ENCODE results near the gene KHNYN.
A peak's percentile ranks its signal among the peaks of the same experiment; 100 is the strongest.

KHNYN gene

DNA sequence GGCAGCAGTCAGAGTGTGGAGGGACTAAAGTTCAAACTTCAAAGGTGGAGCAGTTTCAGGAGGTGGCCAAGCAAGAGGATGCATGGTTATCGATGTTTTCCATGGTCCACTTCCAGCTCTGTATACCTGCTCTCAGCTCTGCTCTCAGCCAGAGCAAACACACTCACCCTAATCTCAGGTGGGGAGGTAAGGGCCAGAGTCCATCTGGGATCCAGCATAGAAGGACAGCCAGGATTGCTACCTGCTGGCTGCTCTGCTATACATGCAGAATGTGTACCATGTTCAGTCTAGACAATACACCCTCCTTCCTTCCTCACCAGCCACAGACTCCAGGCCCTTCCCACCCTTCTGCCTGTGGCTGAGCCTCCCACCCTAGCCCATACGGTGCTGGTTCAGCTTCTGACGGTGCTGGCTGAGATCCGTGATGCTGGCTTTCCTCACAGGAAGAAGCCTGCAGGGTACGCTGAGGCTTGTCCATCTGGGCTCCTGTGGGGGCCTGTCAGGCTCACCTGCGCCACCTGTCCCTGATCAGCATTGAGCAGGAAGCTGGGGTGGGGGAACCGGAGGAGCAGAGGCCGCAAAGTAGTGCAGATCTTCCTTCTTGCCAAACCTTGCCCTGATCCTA lies 2.7 kb upstream of the KHNYN start:
- H3K36me3 ChIP-seq (ENCODE audit: control insufficient read depth in 1 of 2, insufficient read depth in 2 of 2, low read length in 2 of 2): peaks cover 0 to under 1% of the 10 kb centered on the region in 2 donors
- H3K9me3 ChIP-seq (ENCODE audit: control insufficient read depth in 1 of 2, low read length in 2 of 2): no peaks in the 10 kb centered on the region
- peak overlapping the region; percentile 32 for H3K27ac ChIP-seq (ENCODE audit: low read length)
- H3K27me3 ChIP-seq (ENCODE audit: low read depth, low read length): no peaks in the 10 kb centered on the region
- H3K4me1 ChIP-seq (ENCODE audit: control insufficient read depth in 1 of 2, insufficient read depth in 2 of 2, low read length in 2 of 2): peaks cover 16 to 18% of the 10 kb centered on the region in 2 donors
- H3K4me3 ChIP-seq (ENCODE audit: low read depth in 1 of 2, low read length in 2 of 2): no peak overlapping the region

DNA sequence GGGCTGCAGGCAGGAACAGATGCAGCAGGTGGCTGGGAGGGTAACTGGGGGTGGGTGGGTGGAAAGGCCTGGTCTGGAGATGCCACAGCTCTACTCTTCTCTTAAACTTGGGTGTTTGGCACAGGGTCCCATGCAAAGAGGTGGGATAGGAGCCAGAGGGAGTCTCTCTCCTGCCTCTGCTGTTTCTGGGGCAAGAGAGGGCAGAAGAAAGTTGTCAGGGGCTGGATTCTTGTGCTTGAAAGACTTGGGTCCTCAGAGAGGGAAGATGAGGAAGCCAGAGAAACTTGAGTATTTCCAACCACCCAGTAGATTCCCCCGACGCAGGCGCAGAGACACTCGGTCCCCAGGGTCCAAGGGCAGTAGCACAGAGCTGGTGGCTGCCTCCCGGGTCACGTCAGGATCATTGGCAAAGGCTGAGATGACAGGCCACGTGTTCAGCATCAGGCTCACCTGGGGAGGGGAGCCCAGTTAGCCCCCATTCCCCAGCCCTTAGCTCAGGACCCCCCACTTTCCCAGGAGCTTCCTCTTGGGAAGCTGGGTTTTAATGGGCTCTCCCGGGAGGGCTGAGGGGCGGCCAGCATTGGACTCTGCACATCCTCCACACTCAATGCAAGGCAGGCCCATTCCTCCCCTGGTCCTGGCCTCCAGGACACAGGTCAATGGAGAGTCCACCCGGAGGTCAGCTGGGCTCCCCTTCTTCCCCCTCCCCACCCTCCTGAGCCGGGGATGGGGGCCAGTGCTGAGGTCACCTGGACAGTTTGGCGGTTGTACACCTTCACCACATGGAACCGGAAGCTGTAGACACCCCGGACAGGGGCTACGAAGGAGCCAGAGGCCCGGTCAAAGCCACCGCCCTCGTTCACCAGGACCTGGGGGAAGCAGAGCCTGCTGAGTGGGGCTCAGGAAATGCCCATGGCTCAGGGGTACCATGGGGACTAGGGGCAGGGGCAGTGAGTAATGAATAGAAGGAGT lies 1.9 kb upstream of the KHNYN start:
- peaks cover 19 to 22% of the 10 kb centered on the region in 2 donors for H3K4me1 ChIP-seq (ENCODE audit: control insufficient read depth in 1 of 2, insufficient read depth in 2 of 2, low read length in 2 of 2)
- peak overlapping the region; percentile 32 for H3K27ac ChIP-seq (ENCODE audit: low read length)

DNA sequence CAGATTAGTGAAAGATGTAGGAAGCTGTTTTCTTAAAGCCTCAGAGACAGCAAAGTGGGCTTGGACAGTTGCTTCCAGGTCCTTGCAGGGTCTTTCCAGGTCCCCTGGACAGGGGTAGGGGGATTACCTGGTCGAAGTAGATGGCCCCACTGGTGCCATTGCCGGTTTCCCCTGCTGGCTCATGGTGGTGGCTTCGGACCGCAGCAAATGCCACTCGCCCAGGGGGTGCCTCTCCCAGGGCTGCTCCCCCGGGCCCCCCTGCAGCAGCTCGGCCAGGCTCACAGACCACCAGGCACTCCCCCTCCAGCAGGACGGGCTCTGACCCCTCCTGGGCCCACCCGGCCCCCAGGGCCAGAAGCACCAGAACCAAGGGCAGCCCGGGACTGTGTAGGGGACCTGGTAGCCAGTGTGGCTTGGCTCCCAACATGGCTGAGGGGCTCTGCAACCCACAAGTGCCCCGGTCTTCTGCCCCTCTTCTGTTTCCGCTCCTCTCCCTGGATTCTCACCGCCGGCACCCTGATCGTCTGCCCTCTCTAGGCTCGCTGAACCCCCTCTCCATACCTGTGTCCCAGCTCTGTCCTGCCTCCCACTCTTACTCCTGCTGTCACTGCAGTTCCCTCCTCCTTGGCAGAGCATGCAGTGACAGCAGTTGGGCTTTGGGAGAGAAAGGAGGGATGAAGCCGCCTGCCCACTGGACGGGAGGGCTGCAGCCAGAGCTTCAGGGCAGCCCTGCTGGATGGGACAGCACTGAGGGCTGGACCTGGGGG lies 943 bp upstream of the KHNYN start:
- Histone ChIP-seq H3K36me3 (ENCODE audit: control insufficient read depth in 1 of 2, insufficient read depth in 2 of 2, low read length in 2 of 2) (peaks cover 14 to 17% of the 10 kb centered on the region in 2 donors), H3K4me1 (ENCODE audit: control insufficient read depth in 1 of 2, insufficient read depth in 2 of 2, low read length in 2 of 2) (peaks cover 22 to 26% of the 10 kb centered on the region in 2 donors), H3K27me3 (ENCODE audit: low read depth, low read length) (no peaks in the 10 kb centered on the region), H3K4me3 (ENCODE audit: low read depth in 1 of 2, low read length in 2 of 2) (peak overlapping the region; percentile 55 to 89), H3K9me3 (ENCODE audit: control insufficient read depth in 1 of 2, low read length in 2 of 2) (no peaks in the 10 kb centered on the region), H3K27ac (ENCODE audit: low read length) (peak overlapping the region; percentile 91)

More for the DNA sequence above, 1.9 kb upstream of the KHNYN start:
- H3K27me3 ChIP-seq (ENCODE audit: low read depth, low read length): no peaks in the 10 kb centered on the region
- no peaks in the 10 kb centered on the region for H3K9me3 ChIP-seq (ENCODE audit: control insufficient read depth in 1 of 2, low read length in 2 of 2)
- peaks cover 5 to 8% of the 10 kb centered on the region in 2 donors for H3K36me3 ChIP-seq (ENCODE audit: control insufficient read depth in 1 of 2, insufficient read depth in 2 of 2, low read length in 2 of 2)
- H3K4me3 ChIP-seq (ENCODE audit: low read depth in 1 of 2, low read length in 2 of 2): no peak overlapping the region

DNA sequence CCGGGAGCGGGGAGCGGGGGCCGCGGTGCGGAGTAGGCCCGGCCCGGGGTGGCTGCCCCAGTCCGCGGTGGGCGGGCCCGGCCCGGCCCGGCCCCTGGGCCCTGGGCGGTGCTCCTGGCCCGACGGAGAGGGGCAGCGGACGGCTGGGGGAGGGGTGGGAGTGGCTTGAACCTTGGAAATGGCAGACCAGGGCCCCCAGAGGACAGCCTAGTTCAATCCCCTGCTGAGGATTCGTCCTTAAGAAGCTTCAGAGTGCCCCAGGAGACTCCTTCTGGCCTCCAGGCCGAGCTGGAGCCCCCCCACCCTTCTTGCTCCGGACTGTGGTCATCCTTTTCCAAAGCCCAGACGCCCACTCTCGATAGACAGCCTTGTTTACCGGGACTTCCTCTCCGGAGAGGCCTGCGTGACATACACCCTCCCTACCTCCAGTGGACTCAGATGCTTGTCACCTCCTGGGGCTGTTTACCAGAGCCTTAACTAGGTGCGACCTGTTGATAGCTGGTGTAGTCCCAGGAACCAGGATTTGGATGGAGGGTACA lies 458 bp downstream of the KHNYN start:
- Histone ChIP-seq H3K27me3 (ENCODE audit: low read depth, low read length) (no peaks in the 10 kb centered on the region), H3K9me3 (ENCODE audit: control insufficient read depth in 1 of 2, low read length in 2 of 2) (no peaks in the 10 kb centered on the region), H3K4me1 (ENCODE audit: control insufficient read depth in 1 of 2, insufficient read depth in 2 of 2, low read length in 2 of 2) (peaks cover 20 to 26% of the 10 kb centered on the region in 2 donors), H3K4me3 (ENCODE audit: low read depth in 1 of 2, low read length in 2 of 2) (peak overlapping the region; percentile 89 to 91), H3K27ac (ENCODE audit: low read length) (peak overlapping the region; percentile 99), H3K36me3 (ENCODE audit: control insufficient read depth in 1 of 2, insufficient read depth in 2 of 2, low read length in 2 of 2) (peaks cover 17 to 28% of the 10 kb centered on the region in 2 donors)

DNA sequence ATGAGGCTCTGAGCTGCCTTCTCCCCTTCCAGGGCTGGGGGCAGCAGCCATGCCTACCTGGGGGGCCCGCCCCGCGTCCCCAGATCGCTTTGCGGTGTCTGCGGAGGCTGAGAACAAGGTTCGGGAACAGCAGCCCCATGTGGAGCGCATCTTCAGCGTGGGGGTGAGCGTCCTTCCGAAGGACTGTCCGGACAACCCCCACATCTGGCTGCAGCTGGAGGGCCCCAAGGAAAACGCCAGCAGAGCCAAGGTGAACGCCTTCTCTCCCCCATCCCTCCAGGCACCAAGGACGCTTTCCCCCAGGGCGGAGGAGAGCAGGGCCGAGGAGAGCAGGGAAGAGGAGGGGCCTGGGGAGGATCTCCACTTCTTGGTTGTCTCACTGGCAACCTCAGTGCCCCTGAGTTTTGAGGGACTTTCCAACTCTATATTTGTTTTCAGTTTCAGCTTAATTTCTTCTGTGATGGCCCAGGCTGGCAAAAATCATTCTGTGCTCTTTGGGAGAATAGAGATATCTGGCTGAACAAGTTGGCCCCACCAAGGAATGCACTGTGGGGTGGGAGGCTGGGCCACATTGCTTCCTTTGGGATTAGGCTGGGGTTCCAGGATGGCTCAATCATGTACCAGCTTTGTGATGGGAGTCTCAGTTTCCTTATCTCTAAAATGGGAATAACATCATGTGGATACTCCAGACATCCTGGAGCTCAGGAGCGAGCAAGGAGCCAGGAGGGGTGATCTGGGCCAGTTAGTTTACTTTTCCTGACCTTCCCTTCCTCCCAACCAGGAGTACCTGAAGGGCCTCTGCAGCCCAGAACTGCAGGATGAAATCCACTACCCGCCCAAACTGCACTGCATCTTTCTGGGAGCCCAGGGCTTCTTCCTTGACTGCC lies 1.2 kb downstream of the KHNYN start:
- Histone ChIP-seq H3K27me3 (ENCODE audit: low read depth, low read length) (no peaks in the 10 kb centered on the region), H3K4me3 (ENCODE audit: low read depth in 1 of 2, low read length in 2 of 2) (peak overlapping the region; percentile 89 to 91), H3K4me1 (ENCODE audit: control insufficient read depth in 1 of 2, insufficient read depth in 2 of 2, low read length in 2 of 2) (peaks cover 13 to 27% of the 10 kb centered on the region in 2 donors), H3K27ac (ENCODE audit: low read length) (peak overlapping the region; percentile 99), H3K9me3 (ENCODE audit: control insufficient read depth in 1 of 2, low read length in 2 of 2) (no peaks in the 10 kb centered on the region), H3K36me3 (ENCODE audit: control insufficient read depth in 1 of 2, insufficient read depth in 2 of 2, low read length in 2 of 2) (peaks cover 23 to 30% of the 10 kb centered on the region in 2 donors)

DNA sequence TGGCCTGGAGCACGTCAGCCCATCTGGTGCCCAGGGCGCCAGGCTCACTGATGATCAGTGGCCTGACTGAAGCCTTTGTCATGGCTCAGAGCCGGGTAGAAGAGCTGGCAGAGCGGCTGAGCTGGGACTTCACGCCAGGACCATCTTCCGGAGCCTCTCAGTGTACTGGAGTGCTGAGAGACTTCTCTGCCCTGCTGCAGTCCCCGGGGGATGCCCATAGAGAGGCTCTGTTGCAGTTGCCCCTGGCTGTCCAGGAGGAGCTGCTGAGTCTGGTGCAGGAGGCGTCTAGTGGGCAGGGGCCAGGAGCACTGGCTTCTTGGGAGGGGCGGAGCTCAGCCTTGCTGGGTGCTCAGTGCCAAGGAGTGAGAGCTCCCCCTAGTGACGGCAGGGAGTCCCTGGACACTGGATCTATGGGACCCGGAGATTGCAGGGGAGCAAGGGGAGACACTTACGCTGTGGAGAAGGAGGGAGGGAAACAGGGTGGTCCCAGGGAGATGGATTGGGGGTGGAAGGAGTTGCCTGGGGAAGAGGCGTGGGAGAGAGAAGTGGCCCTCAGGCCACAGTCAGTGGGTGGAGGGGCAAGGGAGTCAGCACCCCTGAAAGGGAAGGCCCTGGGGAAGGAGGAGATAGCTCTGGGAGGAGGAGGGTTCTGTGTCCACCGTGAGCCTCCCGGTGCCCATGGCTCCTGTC lies 2.0 kb downstream of the KHNYN start:
- Histone ChIP-seq H3K27ac (ENCODE audit: low read length) (peak overlapping the region; percentile 99), H3K4me1 (ENCODE audit: control insufficient read depth in 1 of 2, insufficient read depth in 2 of 2, low read length in 2 of 2) (peaks cover 13 to 35% of the 10 kb centered on the region in 2 donors), H3K4me3 (ENCODE audit: low read depth in 1 of 2, low read length in 2 of 2) (peak overlapping the region; percentile 89 to 91), H3K36me3 (ENCODE audit: control insufficient read depth in 1 of 2, insufficient read depth in 2 of 2, low read length in 2 of 2) (peaks cover 31 to 38% of the 10 kb centered on the region in 2 donors), H3K9me3 (ENCODE audit: control insufficient read depth in 1 of 2, low read length in 2 of 2) (no peaks in the 10 kb centered on the region), H3K27me3 (ENCODE audit: low read depth, low read length) (no peaks in the 10 kb centered on the region)

DNA sequence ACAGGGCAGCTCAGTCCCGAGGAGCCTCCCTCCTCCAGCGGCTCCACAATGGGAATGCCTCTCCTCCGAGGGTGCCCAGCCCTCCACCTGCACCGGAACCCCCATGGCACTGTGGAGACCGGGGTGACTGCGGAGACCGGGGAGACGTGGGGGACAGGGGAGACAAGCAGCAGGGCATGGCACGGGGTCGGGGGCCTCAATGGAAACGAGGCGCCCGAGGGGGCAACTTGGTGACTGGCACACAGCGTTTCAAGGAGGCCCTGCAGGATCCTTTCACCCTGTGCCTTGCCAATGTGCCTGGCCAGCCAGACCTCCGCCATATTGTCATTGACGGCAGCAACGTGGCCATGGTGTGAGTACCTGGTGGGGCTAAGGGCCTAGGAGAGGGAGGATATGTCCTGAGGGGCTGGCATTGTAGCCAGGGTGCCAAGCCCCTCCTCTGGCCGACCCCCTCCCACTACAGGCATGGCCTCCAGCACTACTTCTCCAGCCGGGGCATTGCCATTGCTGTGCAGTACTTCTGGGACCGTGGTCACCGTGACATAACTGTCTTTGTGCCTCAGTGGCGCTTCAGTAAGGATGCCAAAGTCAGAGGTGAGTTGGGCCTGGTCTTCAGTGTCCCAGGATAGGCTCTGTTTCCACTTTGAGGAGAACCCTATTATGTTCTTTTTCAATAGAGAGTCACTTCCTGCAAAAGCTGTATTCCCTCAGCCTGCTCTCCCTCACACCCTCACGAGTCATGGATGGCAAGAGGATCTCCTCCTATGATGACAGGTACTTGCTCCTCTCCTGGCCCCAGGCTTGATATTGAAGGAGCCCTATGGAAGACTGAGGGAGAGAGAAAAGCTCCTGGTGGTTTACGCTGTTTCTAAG lies 2.7 kb downstream of the KHNYN start:
- no peaks in the 10 kb centered on the region for H3K27me3 ChIP-seq (ENCODE audit: low read depth, low read length)
- no peaks in the 10 kb centered on the region for H3K9me3 ChIP-seq (ENCODE audit: control insufficient read depth in 1 of 2, low read length in 2 of 2)
- peaks cover 33 to 45% of the 10 kb centered on the region in 2 donors for H3K36me3 ChIP-seq (ENCODE audit: control insufficient read depth in 1 of 2, insufficient read depth in 2 of 2, low read length in 2 of 2)
- H3K4me3 ChIP-seq (ENCODE audit: low read depth in 1 of 2, low read length in 2 of 2): peak overlapping the region in 1 of 2 donors; percentile 89
- no peak overlapping the region for H3K27ac ChIP-seq (ENCODE audit: low read length)
- peaks cover 13 to 43% of the 10 kb centered on the region in 2 donors for H3K4me1 ChIP-seq (ENCODE audit: control insufficient read depth in 1 of 2, insufficient read depth in 2 of 2, low read length in 2 of 2)

DNA sequence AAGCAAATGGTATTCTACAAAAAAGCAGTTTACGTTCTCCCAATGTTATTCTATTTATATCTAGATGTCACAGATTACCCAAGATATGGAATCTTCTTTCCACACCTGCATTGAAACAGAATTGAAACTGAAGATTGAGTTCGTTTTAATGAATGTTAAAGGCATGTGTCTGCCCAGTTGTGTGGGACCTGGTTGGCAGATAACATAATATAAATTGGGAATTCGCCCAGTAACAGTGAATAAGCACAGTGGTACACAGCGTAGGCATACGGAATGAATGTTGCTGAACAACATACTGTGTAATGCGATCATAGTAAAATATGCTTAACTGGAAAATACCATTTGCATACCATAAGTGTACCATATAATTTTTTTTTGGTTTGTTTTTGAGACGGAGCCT lies 4.3 kb downstream of the KHNYN start:
- Histone ChIP-seq H3K36me3 (ENCODE audit: control insufficient read depth in 1 of 2, insufficient read depth in 2 of 2, low read length in 2 of 2) (peaks cover 45 to 61% of the 10 kb centered on the region in 2 donors), H3K4me3 (ENCODE audit: low read depth in 1 of 2, low read length in 2 of 2) (no peak overlapping the region), H3K27me3 (ENCODE audit: low read depth, low read length) (no peaks in the 10 kb centered on the region), H3K27ac (ENCODE audit: low read length) (no peak overlapping the region), H3K4me1 (ENCODE audit: control insufficient read depth in 1 of 2, insufficient read depth in 2 of 2, low read length in 2 of 2) (peaks cover 13 to 50% of the 10 kb centered on the region in 2 donors), H3K9me3 (ENCODE audit: control insufficient read depth in 1 of 2, low read length in 2 of 2) (no peaks in the 10 kb centered on the region)

DNA sequence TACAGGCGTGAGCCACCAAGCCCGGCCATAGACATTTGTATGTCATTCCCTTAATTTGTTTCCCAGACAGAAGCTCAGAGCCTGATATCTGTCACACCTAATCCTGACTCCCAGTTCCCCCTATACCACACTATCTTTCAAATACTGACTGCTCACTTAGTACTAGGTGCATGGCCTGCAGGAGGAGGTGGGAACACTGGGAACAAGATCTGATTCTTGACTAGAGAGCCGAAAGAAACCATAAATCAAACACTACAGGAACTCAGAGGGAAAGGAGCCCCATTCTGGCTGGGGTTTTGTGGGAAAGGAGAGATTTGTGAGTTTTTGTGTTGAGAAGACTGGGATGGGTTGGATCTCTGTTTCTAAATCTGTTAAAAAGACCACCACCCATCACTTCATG lies 4.9 kb downstream of the KHNYN start:
- Histone ChIP-seq H3K9me3 (ENCODE audit: control insufficient read depth in 1 of 2, low read length in 2 of 2) (no peaks in the 10 kb centered on the region), H3K36me3 (ENCODE audit: control insufficient read depth in 1 of 2, insufficient read depth in 2 of 2, low read length in 2 of 2) (peaks cover 51 to 67% of the 10 kb centered on the region in 2 donors), H3K27ac (ENCODE audit: low read length) (no peak overlapping the region), H3K4me1 (ENCODE audit: control insufficient read depth in 1 of 2, insufficient read depth in 2 of 2, low read length in 2 of 2) (peaks cover 13 to 50% of the 10 kb centered on the region in 2 donors), H3K4me3 (ENCODE audit: low read depth in 1 of 2, low read length in 2 of 2) (no peak overlapping the region), H3K27me3 (ENCODE audit: low read depth, low read length) (no peaks in the 10 kb centered on the region)
